ENCODE data around the gene MAPK13.

The MAPK13 gene

GRCh38 chr6:36171573-36171972 is 41.3 kb downstream of the MAPK13 start:
- POLR2A ChIA-PET, result no interaction called here
- CTCF ChIA-PET, result interaction anchor here (1.1 to 1.9 kb wide), 7 partner anchors 22 to 131 kb away, joined by 3 to 6 read pairs (median 4); no protein-coding TSS in a partner anchor
- no peak for TF ChIP-seq CTCF (IDR thresholded peaks at IDR 0.05; ENCODE audit: control extremely low read depth, extremely low read depth, low read depth, missing control alignments)
- peak; percentile 25 for DNase-seq (ENCODE audit: extremely low spot score)

- CTCF ChIA-PET, result no interaction called here
- DNase-seq (ENCODE audit: extremely low spot score), result no peak
- no peak for TF ChIP-seq CTCF (IDR thresholded peaks at IDR 0.05; ENCODE audit: control extremely low read depth, extremely low read depth, low read depth, missing control alignments)
- POLR2A ChIA-PET, result no interaction called here
These were observed 46.9 kb downstream of the MAPK13 start for GRCh38 chr6:36177166-36177565.

- ChIA-PET POLR2A (no interaction called here), CTCF (interaction anchor here (0.9 to 1.5 kb wide), 2 partner anchors 25 to 55 kb away, joined by 3 read pairs; no protein-coding TSS in a partner anchor)
- TF ChIP-seq CTCF (IDR thresholded peaks at IDR 0.05; ENCODE audit: control extremely low read depth, extremely low read depth, low read depth, missing control alignments), result no peak
- DNase-seq (ENCODE audit: extremely low spot score), result no peak
These were observed 48.2 kb downstream of the MAPK13 start for GRCh38 chr6:36178544-36178943.

DNA sequence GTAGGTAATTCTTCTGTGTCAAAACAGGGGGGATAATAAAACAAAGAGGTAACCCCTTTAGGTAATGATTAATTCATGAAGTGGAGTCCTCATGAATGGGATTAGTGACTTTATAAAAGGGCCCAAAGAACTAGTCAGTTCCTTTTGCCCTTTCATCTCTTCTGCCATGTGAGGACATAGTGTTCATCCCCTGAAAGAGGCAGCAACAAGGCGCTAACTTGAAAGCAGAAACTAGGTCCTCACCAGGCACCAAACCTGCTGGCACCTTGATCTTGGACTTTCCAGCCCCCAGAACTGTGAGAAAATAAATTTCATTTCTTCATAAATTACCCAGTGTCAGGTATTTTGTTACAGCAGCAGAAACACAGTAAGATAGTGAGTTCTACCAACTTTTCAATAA is 49.8 kb downstream of the MAPK13 start:
- CTCF ChIA-PET, result no interaction called here
- POLR2A ChIA-PET, result no interaction called here
- DNase-seq (ENCODE audit: extremely low spot score), result no peak

DNA sequence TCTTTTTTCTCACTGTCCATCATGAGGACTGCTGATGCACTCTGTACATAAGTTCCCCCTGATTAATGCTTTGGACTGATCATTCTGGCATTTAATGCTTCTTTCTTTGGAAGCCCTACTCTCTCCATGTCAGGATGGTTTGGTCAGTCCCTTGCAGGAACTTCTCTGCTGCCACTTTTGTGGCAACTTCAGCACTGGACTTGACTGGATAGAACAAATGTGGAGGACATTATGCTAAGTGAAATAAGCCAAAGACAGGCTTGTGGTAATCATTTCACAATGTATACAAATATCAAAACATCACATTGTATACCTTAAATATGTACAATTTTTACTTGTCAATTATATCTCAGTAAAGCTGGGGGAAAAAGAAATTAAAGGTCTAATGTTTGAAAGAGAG is 54.0 kb downstream of the MAPK13 start:
- ChIA-PET POLR2A (no interaction called here), CTCF (no interaction called here)
- no peak for TF ChIP-seq CTCF (IDR thresholded peaks at IDR 0.05; ENCODE audit: control extremely low read depth, extremely low read depth, low read depth, missing control alignments)

More for the DNA sequence above, 49.8 kb downstream of the MAPK13 start:
- no peak for TF ChIP-seq CTCF (IDR thresholded peaks at IDR 0.05; ENCODE audit: control extremely low read depth, extremely low read depth, low read depth, missing control alignments)

DNA sequence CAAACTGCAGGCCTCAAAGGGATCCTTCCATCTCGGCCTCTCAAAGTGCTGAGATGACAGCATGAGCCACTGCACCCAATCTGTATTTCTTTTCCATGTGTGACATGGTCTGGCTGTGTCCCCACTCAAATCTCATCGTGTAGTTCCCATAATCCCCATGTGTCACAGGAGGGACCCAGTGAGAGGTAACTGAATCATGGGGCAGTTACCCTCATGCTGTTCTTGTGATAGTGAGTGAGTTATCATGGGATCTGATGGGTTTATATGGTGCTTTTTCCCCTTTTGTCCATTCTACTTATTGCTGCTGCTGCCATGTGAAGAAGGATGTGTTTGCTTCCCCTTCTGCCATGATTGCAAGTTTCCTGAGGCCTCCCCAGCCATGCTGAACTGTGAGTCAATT is 55.9 kb downstream of the MAPK13 start:
- POLR2A ChIA-PET, result no interaction called here
- no peak for TF ChIP-seq CTCF (IDR thresholded peaks at IDR 0.05; ENCODE audit: control extremely low read depth, extremely low read depth, low read depth, missing control alignments)
- CTCF ChIA-PET, result no interaction called here
- no peak for DNase-seq (ENCODE audit: extremely low spot score)

More for the DNA sequence above, 54.0 kb downstream of the MAPK13 start:
- DNase-seq (ENCODE audit: extremely low spot score), result no peak

GRCh38 chr6:36187446-36187845 is 57.1 kb downstream of the MAPK13 start:
- ChIA-PET POLR2A (no interaction called here), CTCF (no interaction called here)
- no peak for TF ChIP-seq CTCF (IDR thresholded peaks at IDR 0.05; ENCODE audit: control extremely low read depth, extremely low read depth, low read depth, missing control alignments)
- DNase-seq (ENCODE audit: extremely low spot score), result no peak

All from GM10248 (cell line).